Ascending aorta (tissue), 2 donors: Measurements from ENCODE around the gene TAPBP. TPM values are rescaled to one million over a fixed set of nuclear protein-coding genes. Genes with fewer than 3 reads are reported as not detected.

Experiments used
- DNase-seq, 2 donors: peaks; one replicate each; pipeline ENCODE4 v3.0.0-alpha.2; 2019; ENCODE audit warnings: low spot score in 2 of 2
- H3K27ac ChIP-seq, 2 donors: fragments of 200-600 bp; sonication (generic); one replicate each; pipeline ENCODE4 v1.5.1; 2016 to 2017; ENCODE audit warnings: mild to moderate bottlenecking in 1 of 2
- H3K27me3 ChIP-seq: fragments of 200-600 bp; sonication (generic); one replicate; pipeline ENCODE4 v1.5.1; 2017
- H3K36me3 ChIP-seq, 2 donors: fragments of 200-600 bp; sonication (generic); one replicate each; pipeline ENCODE4 v1.5.1; 2016
- H3K4me1 ChIP-seq, 2 donors: fragments of 200-600 bp; sonication (generic); one replicate each; pipeline ENCODE4 v1.5.1; 2016 to 2017; ENCODE audit warnings: mild to moderate bottlenecking in 1 of 2
- H3K4me3 ChIP-seq, 2 donors: fragments of 200-600 bp; sonication (generic); one replicate each; pipeline ENCODE4 v1.5.1; 2016 to 2017; ENCODE audit warnings: mild to moderate bottlenecking in 1 of 2
- H3K9me3 ChIP-seq, 2 donors: fragments of 200-600 bp; sonication (generic); one replicate each; pipeline ENCODE4 v1.5.1; 2016
- CTCF ChIP-seq, 3 experiments: fragments of 200-600 bp in 2 of 3; fragments of 450-650 bp in 1 of 3; sonication (generic) in 2 of 3; IDR thresholded peaks; one replicate each; pipeline ENCODE4 v1.5.1; 2016 to 2019; ENCODE audit warnings: antibody characterized with exemption in 3 of 3, mild to moderate bottlenecking in 1 of 3, moderate library complexity in 1 of 3
- intact Hi-C: fragments of 100-400 bp; cut with DNase I; formaldehyde crosslinking; loops from one replicate; pipeline ENCODE4 v1.15.1; 2023
- total RNA-seq: library from RNA; depleted of rRNA; stranded (reverse); fragments of >200 nt; gene quantifications from one replicate; pipeline ENCODE4 v1.1.0, GENCODE V29; 2016

Gene TAPBP
- total RNA-seq, 1 donor from 2014 or later: 185 TPM

GRCh38 chr6:33296797-33297405 is 17.0 kb downstream of the TAPBP start:
- intact Hi-C loops: loop anchor here (5.0 kb wide), 1 partner anchor 130 kb away; no protein-coding TSS in a partner anchor
- DNase-seq: no peak
- TF ChIP-seq CTCF (IDR thresholded peaks at IDR 0.05): no peak
- Histone ChIP-seq H3K27me3 (no peaks in the 10 kb centered on the region), H3K36me3 (peaks cover 34 to 47% of the 10 kb centered on the region in 2 donors), H3K9me3 (no peaks in the 10 kb centered on the region), H3K4me1 (peaks cover 7 to 18% of the 10 kb centered on the region in 2 donors), H3K27ac (peak overlapping the region; percentile 97 to 98), H3K4me3 (peak overlapping the region; percentile 96 to 97)

- Histone ChIP-seq H3K9me3 (no peaks in the 10 kb centered on the region), H3K36me3 (peaks cover 38 to 57% of the 10 kb centered on the region in 2 donors), H3K4me1 (peaks cover 7 to 18% of the 10 kb centered on the region in 2 donors), H3K27ac (no peak overlapping the region), H3K4me3 (no peak overlapping the region), H3K27me3 (no peaks in the 10 kb centered on the region)
- no peak for DNase-seq
- TF ChIP-seq CTCF (IDR thresholded peaks at IDR 0.05): no peak
- intact Hi-C loops: loop anchor here (5.0 kb wide), 1 partner anchor 132 kb away; no protein-coding TSS in a partner anchor
These were observed 18.1 kb downstream of the TAPBP start for GRCh38 chr6:33295621-33296369.

GRCh38 chr6:33294086-33294823 is 19.6 kb downstream of the TAPBP start:
- Histone ChIP-seq H3K4me3 (no peak overlapping the region), H3K4me1 (peaks cover 10 to 18% of the 10 kb centered on the region in 2 donors), H3K9me3 (no peaks in the 10 kb centered on the region), H3K36me3 (peaks cover 38 to 57% of the 10 kb centered on the region in 2 donors), H3K27me3 (no peaks in the 10 kb centered on the region), H3K27ac (no peak overlapping the region)
- no peak for TF ChIP-seq CTCF (IDR thresholded peaks at IDR 0.05)
- intact Hi-C loops: no loop called here
- no peak for DNase-seq

- intact Hi-C loops: no loop called here
These were observed 20.7 kb downstream of the TAPBP start for GRCh38 chr6:33292996-33293682.

More at GRCh38 chr6:33292996-33293682, 20.7 kb downstream of the TAPBP start:
- no peak for TF ChIP-seq CTCF (IDR thresholded peaks at IDR 0.05)
- H3K27ac ChIP-seq: no peak overlapping the region
- peaks cover 10 to 22% of the 10 kb centered on the region in 2 donors for H3K4me1 ChIP-seq
- H3K36me3 ChIP-seq: peaks cover 38 to 57% of the 10 kb centered on the region in 2 donors
- no peak for DNase-seq
- no peaks in the 10 kb centered on the region for H3K27me3 ChIP-seq
- no peaks in the 10 kb centered on the region for H3K9me3 ChIP-seq
- no peak overlapping the region for H3K4me3 ChIP-seq
